Upper lobe of left lung (tissue), 4 donors: ENCODE data around the gene SRPX.

Source experiments
- EP300 ChIP-seq, 4 donors: sonication (generic); formaldehyde crosslinking; IDR thresholded peaks; one replicate each; pipeline ENCODE4 v1.5.1; 2017; ENCODE audit warnings: antibody characterized with exemption in 4 of 4, control low read depth in 2 of 4
- POLR2A ChIP-seq, 4 donors: fragments of 450-650 bp; IDR thresholded peaks; one replicate each; pipeline ENCODE4 v1.5.1; 2016 to 2017; ENCODE audit warnings: antibody characterized with exemption in 4 of 4, mild to moderate bottlenecking in 2 of 4
- POLR2AphosphoS5 ChIP-seq, 2 donors: sonication (generic); formaldehyde crosslinking; IDR thresholded peaks; one replicate each; pipeline ENCODE4 v1.5.1; 2017; ENCODE audit warnings: antibody characterized with exemption in 2 of 2
- TF ChIP-seq, protein P1 (sequence below), 6 experiments: fragments of 450-650 bp in 4 of 6; fragments of 200-600 bp in 2 of 6; sonication (generic) in 2 of 6; IDR thresholded peaks; one replicate each; pipeline ENCODE4 v1.5.1; 2016 to 2019; ENCODE audit warnings: antibody characterized with exemption in 6 of 6

DNA sequence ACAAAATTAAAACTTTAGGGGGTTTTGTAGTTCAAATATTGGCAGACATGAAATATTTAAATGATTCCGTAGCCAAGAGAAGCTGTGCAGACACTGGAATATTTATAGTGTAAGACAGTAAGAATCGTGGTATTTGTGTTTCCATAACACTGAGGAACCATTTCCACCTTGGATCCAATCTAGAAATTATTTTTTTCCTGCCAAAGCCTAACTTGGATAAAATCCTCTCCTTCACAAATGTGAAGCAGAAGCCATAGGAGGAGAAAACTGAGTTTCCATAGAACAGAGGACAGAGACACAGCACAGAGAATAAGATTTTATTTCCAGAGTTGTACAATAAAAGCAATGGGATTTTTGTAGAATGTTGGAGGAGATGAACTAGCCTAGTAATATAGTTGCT, 19.9 kb upstream of the SRPX start:
- TF ChIP-seq, protein P1, sequence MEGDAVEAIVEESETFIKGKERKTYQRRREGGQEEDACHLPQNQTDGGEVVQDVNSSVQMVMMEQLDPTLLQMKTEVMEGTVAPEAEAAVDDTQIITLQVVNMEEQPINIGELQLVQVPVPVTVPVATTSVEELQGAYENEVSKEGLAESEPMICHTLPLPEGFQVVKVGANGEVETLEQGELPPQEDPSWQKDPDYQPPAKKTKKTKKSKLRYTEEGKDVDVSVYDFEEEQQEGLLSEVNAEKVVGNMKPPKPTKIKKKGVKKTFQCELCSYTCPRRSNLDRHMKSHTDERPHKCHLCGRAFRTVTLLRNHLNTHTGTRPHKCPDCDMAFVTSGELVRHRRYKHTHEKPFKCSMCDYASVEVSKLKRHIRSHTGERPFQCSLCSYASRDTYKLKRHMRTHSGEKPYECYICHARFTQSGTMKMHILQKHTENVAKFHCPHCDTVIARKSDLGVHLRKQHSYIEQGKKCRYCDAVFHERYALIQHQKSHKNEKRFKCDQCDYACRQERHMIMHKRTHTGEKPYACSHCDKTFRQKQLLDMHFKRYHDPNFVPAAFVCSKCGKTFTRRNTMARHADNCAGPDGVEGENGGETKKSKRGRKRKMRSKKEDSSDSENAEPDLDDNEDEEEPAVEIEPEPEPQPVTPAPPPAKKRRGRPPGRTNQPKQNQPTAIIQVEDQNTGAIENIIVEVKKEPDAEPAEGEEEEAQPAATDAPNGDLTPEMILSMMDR (IDR thresholded peaks at IDR 0.05) = no peak
- no peak for TF ChIP-seq POLR2A (IDR thresholded peaks at IDR 0.05)
- TF ChIP-seq EP300 (IDR thresholded peaks at IDR 0.05) = no peak
- TF ChIP-seq POLR2AphosphoS5 (IDR thresholded peaks at IDR 0.05) = no peak
